ENCODE measurements around the gene MCFD2. TPM values are rescaled to one million over a fixed set of nuclear protein-coding genes. Genes with fewer than 3 reads are reported as not detected.
A peak's percentile ranks its signal among the peaks of the same experiment; 100 is the strongest.

MCFD2 gene
- total RNA-seq, 1 donor from 2014 or later, result 103 TPM

GRCh38 chr2:46873604-46874068 is 42.0 kb downstream of the MCFD2 start:
- peak; percentile 95 for DNase-seq (ENCODE audit: low read depth)

GRCh38 chr2:46872902-46873603 is 42.6 kb downstream of the MCFD2 start:
- DNase-seq (ENCODE audit: low read depth), result no peak

DNA sequence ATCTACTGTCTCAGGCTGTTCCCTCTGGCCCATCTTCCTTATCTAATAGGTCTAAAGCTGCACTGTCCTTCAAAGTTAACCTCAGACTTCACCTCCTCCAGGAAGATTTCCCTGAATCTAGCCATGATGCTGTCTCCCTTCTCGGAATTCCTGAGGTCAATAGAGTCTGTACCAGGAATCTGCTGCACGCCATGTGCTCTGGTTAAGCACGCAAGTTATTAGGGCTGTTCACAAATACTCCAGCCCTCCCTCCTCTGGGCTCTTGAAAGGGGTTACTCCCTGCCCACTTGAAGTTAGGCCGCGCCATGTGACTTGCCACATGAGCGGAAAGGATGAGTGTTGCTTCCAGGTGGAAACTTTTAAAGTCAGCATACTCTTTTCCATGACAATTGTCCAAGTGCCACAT is 43.6 kb downstream of the MCFD2 start:
- no peak for DNase-seq (ENCODE audit: low read depth)

GRCh38 chr2:46870051-46870839 is 45.4 kb downstream of the MCFD2 start:
- DNase-seq (ENCODE audit: low read depth), result no peak

GRCh38 chr2:46869621-46870020 is 46.0 kb downstream of the MCFD2 start:
- DNase-seq (ENCODE audit: low read depth), result no peak

DNA sequence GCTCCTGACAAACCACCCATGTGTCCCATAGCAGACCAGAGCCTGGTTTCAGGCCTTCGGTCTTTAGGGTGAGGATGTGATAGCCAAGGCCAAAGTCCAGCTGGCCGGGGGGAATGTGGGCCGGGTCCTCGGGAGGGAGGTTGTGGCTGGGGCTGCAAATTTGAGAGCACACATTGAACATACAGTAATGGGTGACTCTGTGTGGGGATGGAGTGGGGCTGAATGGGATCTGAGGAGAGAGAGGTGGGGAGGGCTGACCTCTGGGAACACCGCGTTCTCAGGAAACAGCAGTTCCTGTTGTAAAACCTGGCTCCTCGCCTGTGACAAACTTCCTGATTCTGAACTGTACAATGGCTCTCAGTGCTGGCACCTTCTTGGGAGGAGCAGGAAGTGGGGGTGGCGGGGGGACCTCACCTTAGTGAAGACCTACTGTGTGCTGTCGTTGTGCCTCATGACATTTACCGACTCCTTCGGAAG is 48.8 kb downstream of the MCFD2 start:
- no peak for DNase-seq (ENCODE audit: low read depth)

DNA sequence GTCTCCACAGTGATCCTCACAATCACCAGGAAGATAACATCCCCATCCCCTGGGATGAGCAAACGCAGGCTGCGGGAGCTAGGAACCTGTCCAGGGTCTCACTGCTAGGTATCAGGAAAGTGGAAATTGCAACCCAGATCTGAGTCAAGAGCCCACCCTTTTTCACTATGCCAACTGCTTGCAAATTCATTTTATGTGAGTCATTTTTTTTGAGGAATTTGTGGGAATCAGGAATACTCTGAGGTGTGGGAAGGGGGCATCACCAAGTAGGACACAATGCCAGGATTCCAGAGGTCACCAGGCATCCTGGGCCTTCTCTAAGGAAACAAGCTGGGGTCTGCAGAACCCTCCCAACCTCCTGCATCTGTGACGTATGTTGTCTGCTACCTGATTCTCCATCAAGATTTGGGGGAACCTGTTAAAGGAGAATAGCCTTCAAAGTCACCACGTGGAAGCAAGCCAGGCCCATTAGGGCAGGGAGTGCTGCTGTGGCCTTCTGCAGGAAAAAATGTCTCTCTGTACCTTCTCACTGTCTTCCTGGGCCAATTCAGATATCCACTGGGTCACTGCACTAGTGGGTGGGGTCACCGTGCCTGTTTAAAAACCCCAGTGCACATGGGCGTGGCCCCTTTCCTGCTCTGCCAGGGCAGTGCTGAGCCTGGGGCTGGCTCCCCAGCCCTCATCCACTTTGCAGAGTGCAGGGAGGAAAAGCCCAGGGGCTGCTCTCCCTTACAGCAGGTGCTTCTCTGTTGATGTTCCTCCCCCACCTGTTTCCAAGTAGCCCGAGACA is 50.2 kb downstream of the MCFD2 start:
- DNase-seq (ENCODE audit: low read depth), result no peak

DNA sequence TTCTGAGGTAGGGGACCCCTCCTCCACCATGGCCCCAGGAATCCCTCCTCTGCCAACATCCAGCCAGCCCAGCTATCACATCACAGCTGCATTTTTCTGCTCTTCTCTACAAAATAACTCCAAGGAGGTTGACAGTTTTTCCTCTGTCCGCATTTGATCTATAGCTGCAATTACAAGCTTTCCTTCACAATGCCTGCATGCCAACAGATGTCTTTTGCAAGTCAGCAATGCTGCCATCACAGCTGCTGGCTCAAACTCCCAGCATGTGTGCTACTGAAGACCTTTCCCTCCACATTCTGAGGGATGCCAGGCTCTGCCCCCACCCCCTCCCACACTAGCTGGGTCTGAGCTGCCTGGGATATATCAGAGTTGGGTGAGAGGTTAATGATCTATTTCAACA is 51.7 kb downstream of the MCFD2 start:
- no peak for DNase-seq (ENCODE audit: low read depth)

DNA sequence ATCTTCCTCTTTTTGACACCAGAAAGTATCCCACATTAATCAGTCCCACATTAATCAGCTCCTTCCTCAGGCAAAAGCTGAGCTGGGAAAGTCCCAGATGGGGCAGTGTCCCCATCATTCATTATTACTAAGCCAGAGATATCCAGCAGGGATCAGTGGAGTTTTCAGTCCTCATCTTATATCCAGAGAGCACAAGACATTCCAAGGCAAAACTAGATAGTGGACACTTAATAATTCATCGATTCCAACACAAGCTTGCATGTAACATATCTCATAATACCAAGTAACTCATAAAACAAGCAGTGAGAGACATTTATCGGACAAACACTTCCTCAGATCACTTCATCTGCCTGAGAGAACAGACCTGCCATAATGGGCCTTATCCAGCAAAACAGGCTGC is 53.1 kb downstream of the MCFD2 start:
- no peak for DNase-seq (ENCODE audit: low read depth)

DNA sequence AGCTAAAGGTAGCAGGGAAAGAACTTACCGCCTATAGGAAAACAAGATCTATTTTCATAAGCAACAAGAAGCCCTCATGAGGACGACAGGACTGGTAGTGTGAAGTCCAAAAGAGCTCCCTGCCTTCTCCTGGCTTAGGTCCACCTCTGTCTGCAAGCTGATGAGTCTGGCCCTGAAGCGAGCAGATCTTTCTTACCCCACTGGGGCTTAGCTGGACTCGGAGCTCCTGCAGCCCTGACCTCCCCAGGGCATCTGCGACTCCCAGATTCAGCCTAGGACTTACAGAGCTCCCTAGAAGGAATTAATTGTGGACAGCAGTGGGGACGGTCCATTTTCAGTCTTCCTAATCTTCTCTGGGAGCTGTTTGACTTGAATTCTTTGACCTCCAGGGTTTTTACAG is 53.7 kb downstream of the MCFD2 start:
- no peak for DNase-seq (ENCODE audit: low read depth)

DNA sequence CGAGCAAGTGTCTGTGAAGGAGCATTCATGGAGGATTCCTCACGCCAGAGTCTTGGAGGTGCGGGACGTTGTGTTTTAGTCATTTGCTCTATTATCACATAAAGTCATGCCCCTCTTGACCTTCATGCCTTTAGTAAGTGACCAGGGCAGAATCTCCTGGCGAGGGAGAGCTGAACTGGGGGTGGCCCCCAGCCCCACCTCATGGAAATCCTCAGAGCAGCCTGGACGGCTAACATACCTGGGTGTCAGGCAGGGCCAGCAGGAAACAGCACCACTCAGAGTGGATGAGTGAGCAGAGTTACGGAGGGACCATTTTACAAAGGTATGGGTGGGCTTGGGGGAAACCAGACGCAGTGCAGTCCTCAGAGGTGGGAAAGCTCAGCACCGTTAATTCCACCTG is 56.1 kb downstream of the MCFD2 start:
- DNase-seq (ENCODE audit: low read depth), result no peak

DNA sequence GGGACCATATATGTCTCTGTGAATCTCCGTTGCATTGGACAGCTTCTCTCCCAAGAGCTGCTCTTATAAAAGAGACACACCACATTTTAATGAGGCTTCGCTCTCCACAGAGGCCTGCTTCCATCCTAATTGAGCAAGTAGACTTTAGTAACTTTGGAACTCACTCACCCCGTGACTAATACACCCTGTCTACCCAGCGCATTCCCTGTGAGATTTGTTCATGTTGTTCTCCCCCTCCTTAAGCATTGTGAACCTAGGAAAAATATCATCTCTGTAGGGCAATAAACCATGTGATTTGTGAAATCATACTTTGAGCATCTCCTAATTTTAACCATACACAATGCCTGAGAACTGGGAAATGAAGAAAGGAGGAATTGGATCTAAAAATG is 56.9 kb downstream of the MCFD2 start:
- DNase-seq (ENCODE audit: low read depth), result no peak

- peak; percentile 71 for DNase-seq (ENCODE audit: low read depth)
Observed at GRCh38 chr2:46857871-46858701, 57.5 kb downstream of the MCFD2 start.

- DNase-seq (ENCODE audit: low read depth), result no peak
Observed at GRCh38 chr2:46856336-46856735, 59.3 kb downstream of the MCFD2 start.

GRCh38 chr2:46855805-46856204 is 59.8 kb downstream of the MCFD2 start:
- peak; percentile 61 for DNase-seq (ENCODE audit: low read depth)

GRCh38 chr2:46854260-46854659 is 61.3 kb downstream of the MCFD2 start:
- no peak for DNase-seq (ENCODE audit: low read depth)

DNA sequence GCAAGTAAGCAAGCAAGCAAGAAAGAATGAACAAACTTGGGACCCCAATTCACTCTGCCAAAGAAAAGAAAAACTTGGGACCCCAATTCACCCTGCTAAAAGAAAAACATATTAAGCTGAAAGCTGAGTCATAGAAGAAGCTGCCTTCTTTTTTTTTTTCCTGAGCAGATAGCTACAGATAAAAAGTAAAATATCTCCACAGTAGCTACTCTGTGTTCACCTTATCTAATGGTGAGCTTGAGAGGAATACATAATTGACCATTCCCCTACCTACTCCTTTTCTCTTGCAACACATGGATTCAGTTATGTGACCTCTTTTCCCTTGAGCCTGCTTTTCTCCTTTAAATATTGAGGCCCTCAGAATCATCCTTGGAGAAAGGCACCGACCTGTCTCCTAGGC is 63.0 kb downstream of the MCFD2 start:
- no peak for DNase-seq (ENCODE audit: low read depth)

GRCh38 chr2:46852124-46852523 is 63.5 kb downstream of the MCFD2 start:
- no peak for DNase-seq (ENCODE audit: low read depth)
